AG10803 (cell line): ENCODE measurements around the gene LCE6A.

Source experiments
- DNase-seq: peaks from one replicate; pipeline ENCODE4 v3.0.0; 2010; ENCODE audit warnings: low read depth
- H3K4me3 ChIP-seq: 2 replicates; pipeline ENCODE4 v1.5.1; 2011; ENCODE audit warnings: mild to moderate bottlenecking, low read length, control low read depth
- CTCF ChIP-seq: conservative IDR thresholded peaks from 2 replicates; pipeline ENCODE4 v1.5.1; 2011; ENCODE audit warnings: mild to moderate bottlenecking, low read length, control low read depth, inconsistent platforms

Gene LCE6A

GRCh38 chr1:152817309-152817708 lies 25.3 kb upstream of the LCE6A start:
- no peak overlapping the region for H3K4me3 ChIP-seq
- DNase-seq, result no peak
- TF ChIP-seq CTCF, result no peak

GRCh38 chr1:152823294-152823693 lies 19.4 kb upstream of the LCE6A start:
- TF ChIP-seq CTCF, result no peak
- no peak overlapping the region for H3K4me3 ChIP-seq
- DNase-seq, result no peak

GRCh38 chr1:152824964-152825363 lies 17.7 kb upstream of the LCE6A start:
- no peak for TF ChIP-seq CTCF
- no peak overlapping the region for H3K4me3 ChIP-seq
- no peak for DNase-seq

- no peak within 1 kb of the TSS for H3K4me3 ChIP-seq
- no peak for DNase-seq
- TF ChIP-seq CTCF, result no peak
Measured at GRCh38 chr1:152827173-152827572, 15.5 kb upstream of the LCE6A start, which contains the start of gene LCE1A. Gene LCE1A, plus strand, starts transcription at chr1:152827473. Its CDS starts 0 bp downstream, at chr1:152827473.

- DNase-seq, result no peak
- H3K4me3 ChIP-seq, result no peak overlapping the region
- no peak for TF ChIP-seq CTCF
Measured at GRCh38 chr1:152836870-152837269, 5.8 kb upstream of the LCE6A start.

GRCh38 chr1:152855661-152856060 lies 13.0 kb downstream of the LCE6A start:
- no peak for TF ChIP-seq CTCF
- peak; percentile 41 for DNase-seq
- H3K4me3 ChIP-seq, result no peak overlapping the region

GRCh38 chr1:152858062-152858461 lies 15.4 kb downstream of the LCE6A start:
- no peak for TF ChIP-seq CTCF
- DNase-seq, result no peak
- no peak overlapping the region for H3K4me3 ChIP-seq
